Esophagus muscularis mucosa (tissue), 4 donors: Measurements from ENCODE around the gene SNCB. TPM values are rescaled to one million over a fixed set of nuclear protein-coding genes. Genes with fewer than 3 reads are reported as not detected.

ENCODE experiments used
- DNase-seq: peaks from one replicate; pipeline ENCODE4 v3.0.0-alpha.2; 2017; ENCODE audit errors: extremely low spot score
- H3K27ac ChIP-seq, 4 donors: fragments of 200-600 bp; sonication (generic); replicated peaks in 1 of 4; 1 replicate in 3 of 4; 2 replicates in 1 of 4; pipeline ENCODE4 v1.5.1; 2016 to 2019; ENCODE audit warnings: mild to moderate bottlenecking in 1 of 4
- H3K27me3 ChIP-seq, 4 donors: fragments of 200-600 bp; sonication (generic); one replicate each; pipeline versions ENCODE4 v1.5.1 to v1.6.0; 2016 to 2019
- H3K36me3 ChIP-seq, 4 donors: fragments of 200-600 bp; sonication (generic); one replicate each; pipeline ENCODE4 v1.5.1; 2016 to 2019
- H3K4me1 ChIP-seq, 4 donors: fragments of 200-600 bp; sonication (generic); one replicate each; pipeline ENCODE4 v1.5.1; 2016 to 2019
- H3K4me3 ChIP-seq, 4 donors: fragments of 200-600 bp; sonication (generic); 1 replicate in 2 of 4; 2 replicates in 2 of 4; pipeline ENCODE4 v1.5.1; 2016 to 2019; ENCODE audit warnings: mild to moderate bottlenecking in 4 of 4, moderate library complexity in 1 of 4
- H3K9me3 ChIP-seq, 4 donors: fragments of 200-600 bp; sonication (generic); 1 replicate in 3 of 4; 2 replicates in 1 of 4; pipeline ENCODE4 v1.5.1; 2016 to 2019
- CTCF ChIP-seq, 3 experiments: fragments of 200-600 bp in 2 of 3; fragments of 450-650 bp in 1 of 3; sonication (generic) in 2 of 3; IDR thresholded peaks; one replicate each; pipeline ENCODE4 v1.5.1; 2017 to 2019; ENCODE audit warnings: antibody characterized with exemption in 3 of 3, mild to moderate bottlenecking in 2 of 3, moderate library complexity in 1 of 3
- EP300 ChIP-seq: sonication (generic); formaldehyde crosslinking; IDR thresholded peaks from one replicate; pipeline ENCODE4 v1.6.1; 2017; ENCODE audit warnings: antibody characterized with exemption
- POLR2A ChIP-seq: fragments of 450-650 bp; IDR thresholded peaks from one replicate; pipeline ENCODE4 v1.6.1; 2017; ENCODE audit warnings: antibody characterized with exemption, moderate library complexity, mild to moderate bottlenecking, low read depth
- POLR2AphosphoS5 ChIP-seq, 2 donors: sonication (generic); formaldehyde crosslinking; IDR thresholded peaks; one replicate each; pipeline ENCODE4 v1.6.1; 2017; ENCODE audit warnings: antibody characterized with exemption in 2 of 2
- WGBS: methylation state at CpG from one replicate; pipeline ENCODE4 v1.1.5; 2018; 5-methylcytosine and 5-hydroxymethylcytosine counted together
- intact Hi-C: fragments of 100-400 bp; cut with DNase I; formaldehyde crosslinking; loops from one replicate; pipeline ENCODE4 v1.15.1; 2023
- total RNA-seq, 4 donors: library from RNA; depleted of rRNA; stranded (reverse); fragments of >200 nt; gene quantifications; one replicate each; pipeline versions ENCODE4 v1.1.0 to v1.2.1, GENCODE V29; 2016

SNCB gene
- total RNA-seq, 4 donors from 2014 or later = not detected

- Histone ChIP-seq H3K36me3 (no peaks in the 10 kb centered on the region), H3K4me3 (no peak overlapping the region), H3K27me3 (peaks cover 6 to 96% (median 40%) of the 10 kb centered on the region in 4 donors), H3K4me1 (peaks cover 23 to 32% (median 29%) of the 10 kb centered on the region in 4 donors), H3K27ac (no peak overlapping the region), H3K9me3 (no peaks in the 10 kb centered on the region)
- no peak for TF ChIP-seq EP300
- no peak for TF ChIP-seq CTCF (IDR thresholded peaks at IDR 0.05)
- no peak for TF ChIP-seq POLR2A
- TF ChIP-seq POLR2AphosphoS5 (IDR thresholded peaks at IDR 0.05) = no peak
- intact Hi-C loops = no loop called here
- DNase-seq = no peak
- 42% methylated on average over 13 of the region's 13 CpGs for WGBS
Measured at GRCh38 chr5:176621661-176622079, 8.7 kb downstream of the SNCB start.

- intact Hi-C loops = no loop called here
- H3K36me3 ChIP-seq = no peaks in the 10 kb centered on the region
- no peak overlapping the region for H3K27ac ChIP-seq
- TF ChIP-seq POLR2A (no peak), EP300 (no peak)
- H3K9me3 ChIP-seq = no peaks in the 10 kb centered on the region
- DNase-seq = no peak
- peaks cover 23 to 32% (median 29%) of the 10 kb centered on the region in 4 donors for H3K4me1 ChIP-seq
- 7% methylated on average over 30 of the region's 32 CpGs for WGBS
- peak overlapping the region in 1 of 4 donors; percentile 7 for H3K4me3 ChIP-seq
- peaks cover 6 to 96% (median 43%) of the 10 kb centered on the region in 4 donors for H3K27me3 ChIP-seq
Measured at GRCh38 chr5:176620333-176620981, 9.9 kb downstream of the SNCB start.

GRCh38 chr5:176619569-176620332 lies 10.6 kb downstream of the SNCB start:
- Histone ChIP-seq H3K4me1 (peaks cover 23 to 32% (median 29%) of the 10 kb centered on the region in 4 donors), H3K4me3 (peak overlapping the region; percentile 7 to 29 (median 17)), H3K27me3 (peaks cover 6 to 96% (median 43%) of the 10 kb centered on the region in 4 donors), H3K27ac (no peak overlapping the region), H3K9me3 (no peaks in the 10 kb centered on the region), H3K36me3 (no peaks in the 10 kb centered on the region)
- no peak for DNase-seq
- intact Hi-C loops = no loop called here
- 13% methylated on average over 27 of the region's 59 CpGs for WGBS
- TF ChIP-seq POLR2A = no peak
- TF ChIP-seq CTCF (IDR thresholded peaks at IDR 0.05) = no peak
- TF ChIP-seq POLR2AphosphoS5 (IDR thresholded peaks at IDR 0.05) = no peak
- TF ChIP-seq EP300 = no peak

GRCh38 chr5:176619203-176619568 lies 11.1 kb downstream of the SNCB start:
- H3K9me3 ChIP-seq = no peaks in the 10 kb centered on the region
- H3K4me1 ChIP-seq = peaks cover 23 to 32% (median 29%) of the 10 kb centered on the region in 4 donors
- DNase-seq = no peak
- TF ChIP-seq CTCF (IDR thresholded peaks at IDR 0.05) (peak in 2 of 3 experiments; percentile 12), POLR2AphosphoS5 (IDR thresholded peaks at IDR 0.05) (no peak)
- H3K4me3 ChIP-seq = peak overlapping the region; percentile 7 to 29 (median 17)
- intact Hi-C loops = no loop called here
- H3K27ac ChIP-seq = no peak overlapping the region
- H3K27me3 ChIP-seq = peaks cover 6 to 93% (median 43%) of the 10 kb centered on the region in 4 donors
- WGBS = 2% methylated on average over 27 of the region's 31 CpGs
- H3K36me3 ChIP-seq = no peaks in the 10 kb centered on the region

GRCh38 chr5:176618783-176619182 lies 11.6 kb downstream of the SNCB start:
- no peak for DNase-seq
- Histone ChIP-seq H3K4me3 (peak overlapping the region; percentile 7 to 29 (median 17)), H3K27me3 (peaks cover 6 to 90% (median 43%) of the 10 kb centered on the region in 4 donors), H3K9me3 (no peaks in the 10 kb centered on the region), H3K4me1 (peaks cover 23 to 32% (median 29%) of the 10 kb centered on the region in 4 donors), H3K36me3 (no peaks in the 10 kb centered on the region), H3K27ac (no peak overlapping the region)
- intact Hi-C loops = no loop called here
- TF ChIP-seq EP300 = no peak
- WGBS = 24% methylated on average over 19 of the region's 19 CpGs
